Mesothelial cell of epicardium (in vitro differentiated cells): ENCODE measurements around the gene SPEG. TPM values are rescaled to one million over a fixed set of nuclear protein-coding genes. Genes with fewer than 3 reads are reported as not detected.

Experiments used
- DNase-seq, 2 experiments: peaks; one replicate each; pipeline ENCODE4 v3.0.0; 2021; ENCODE audit warnings: low spot score in 2 of 2; ENCODE audit not compliant: unreplicated experiment in 2 of 2
- H3K27ac Mint-ChIP-seq: 2 replicates; pipeline ENCODE4 v1.8.0; 2021; ENCODE audit warnings: mixed read lengths
- H3K27me3 Mint-ChIP-seq: 2 replicates; pipeline ENCODE4 v1.8.0; 2021; ENCODE audit warnings: low read depth, mixed read lengths
- H3K36me3 Mint-ChIP-seq: 2 replicates; pipeline ENCODE4 v1.8.0; 2021; ENCODE audit warnings: mixed read lengths
- H3K4me1 Mint-ChIP-seq: 2 replicates; pipeline ENCODE4 v1.8.0; 2021; ENCODE audit warnings: mixed read lengths
- H3K4me3 Mint-ChIP-seq: 2 replicates; pipeline ENCODE4 v1.8.0; 2021; ENCODE audit warnings: mild to moderate bottlenecking, moderate library complexity, mixed read lengths
- H3K9me3 Mint-ChIP-seq: 2 replicates; pipeline ENCODE4 v1.8.0; 2021; ENCODE audit warnings: mixed read lengths
- total RNA-seq: library from RNA; stranded (reverse); gene quantifications from 3 replicates; pipeline ENCODE4 v1.2.1, GENCODE V29; 2021
- TF ChIP-seq, protein P1 (sequence below): fragments of 200-600 bp; sonication (generic); IDR thresholded peaks from one replicate; pipeline ENCODE4 v1.5.0; 2021; ENCODE audit warnings: antibody characterized with exemption; ENCODE audit not compliant: unreplicated experiment

The SPEG gene
- 95.4 to 97.7 TPM (median 97.7 TPM) in 3 replicates for total RNA-seq

DNA sequence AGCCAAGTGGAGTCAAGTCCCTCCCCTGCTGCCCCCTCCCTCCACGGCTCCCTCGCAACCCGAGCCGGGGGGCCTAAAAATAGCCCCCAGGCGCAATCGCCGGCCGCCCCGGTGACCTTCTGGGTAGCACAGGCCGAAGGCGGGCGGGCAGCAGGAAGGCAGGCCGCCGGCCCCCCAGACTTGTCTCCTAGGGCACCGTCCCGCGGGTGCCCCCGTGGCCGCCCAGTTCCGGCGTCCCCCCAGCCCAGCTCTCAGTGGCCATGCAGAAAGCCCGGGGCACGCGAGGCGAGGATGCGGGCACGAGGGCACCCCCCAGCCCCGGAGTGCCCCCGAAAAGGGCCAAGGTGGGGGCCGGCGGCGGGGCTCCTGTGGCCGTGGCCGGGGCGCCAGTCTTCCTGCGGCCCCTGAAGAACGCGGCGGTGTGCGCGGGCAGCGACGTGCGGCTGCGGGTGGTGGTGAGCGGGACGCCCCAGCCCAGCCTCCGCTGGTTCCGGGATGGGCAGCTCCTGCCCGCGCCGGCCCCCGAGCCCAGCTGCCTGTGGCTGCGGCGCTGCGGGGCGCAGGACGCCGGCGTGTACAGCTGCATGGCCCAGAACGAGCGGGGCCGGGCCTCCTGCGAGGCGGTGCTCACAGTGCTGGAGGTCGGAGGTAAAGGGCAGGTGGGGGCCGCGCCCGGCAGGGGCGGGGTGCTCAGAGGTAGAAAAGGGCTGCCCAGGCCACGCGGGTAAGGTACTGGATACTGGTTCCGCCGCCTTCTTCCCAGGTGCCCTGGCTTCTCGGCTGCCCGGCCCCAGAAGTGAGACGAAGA is at the start of gene SPEG:
Gene SPEG, plus strand, starts transcription at position 126 of the 808 bp plus-strand sequence. Its CDS starts 135 bp downstream, at position 261.
- Mint-ChIP-seq H3K4me3 (peak within 1 kb of the TSS; percentile 15), H3K4me1 (peaks cover 5% of the 10 kb centered on the region), H3K36me3 (no peaks in the 10 kb centered on the region), H3K9me3 (no peaks in the 10 kb centered on the region), H3K27ac (no peak within 1 kb of the TSS), H3K27me3 (peaks cover 5% of the 10 kb centered on the region)
- TF ChIP-seq, protein P1, sequence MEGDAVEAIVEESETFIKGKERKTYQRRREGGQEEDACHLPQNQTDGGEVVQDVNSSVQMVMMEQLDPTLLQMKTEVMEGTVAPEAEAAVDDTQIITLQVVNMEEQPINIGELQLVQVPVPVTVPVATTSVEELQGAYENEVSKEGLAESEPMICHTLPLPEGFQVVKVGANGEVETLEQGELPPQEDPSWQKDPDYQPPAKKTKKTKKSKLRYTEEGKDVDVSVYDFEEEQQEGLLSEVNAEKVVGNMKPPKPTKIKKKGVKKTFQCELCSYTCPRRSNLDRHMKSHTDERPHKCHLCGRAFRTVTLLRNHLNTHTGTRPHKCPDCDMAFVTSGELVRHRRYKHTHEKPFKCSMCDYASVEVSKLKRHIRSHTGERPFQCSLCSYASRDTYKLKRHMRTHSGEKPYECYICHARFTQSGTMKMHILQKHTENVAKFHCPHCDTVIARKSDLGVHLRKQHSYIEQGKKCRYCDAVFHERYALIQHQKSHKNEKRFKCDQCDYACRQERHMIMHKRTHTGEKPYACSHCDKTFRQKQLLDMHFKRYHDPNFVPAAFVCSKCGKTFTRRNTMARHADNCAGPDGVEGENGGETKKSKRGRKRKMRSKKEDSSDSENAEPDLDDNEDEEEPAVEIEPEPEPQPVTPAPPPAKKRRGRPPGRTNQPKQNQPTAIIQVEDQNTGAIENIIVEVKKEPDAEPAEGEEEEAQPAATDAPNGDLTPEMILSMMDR: no peak
- no peak for DNase-seq

DNA sequence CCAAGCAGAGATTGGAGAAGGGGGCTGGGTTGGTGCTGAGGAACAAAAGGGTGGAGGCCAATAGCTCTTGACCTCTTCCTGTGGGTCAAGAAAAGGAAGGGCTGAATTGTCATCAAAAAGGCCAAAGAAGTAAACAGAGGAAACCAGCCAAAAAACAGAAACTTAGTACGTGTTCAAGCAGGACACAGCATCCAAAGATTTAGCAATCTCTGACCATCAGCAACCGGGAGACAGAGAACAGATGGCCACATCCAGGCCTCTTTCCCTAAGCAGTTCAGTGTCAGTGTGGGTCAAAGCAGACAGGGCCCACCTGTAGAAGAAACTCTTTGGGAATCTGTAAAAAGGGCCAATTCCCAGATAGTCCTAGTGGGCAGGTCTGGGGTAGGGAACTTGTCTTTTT is 49.8 kb upstream of the SPEG start:
- peak overlapping the region; percentile 22 for H3K4me3 Mint-ChIP-seq
- H3K27ac Mint-ChIP-seq: no peak overlapping the region
- H3K9me3 Mint-ChIP-seq: no peaks in the 10 kb centered on the region
- H3K4me1 Mint-ChIP-seq: peaks cover 12% of the 10 kb centered on the region
- DNase-seq: no peak
- H3K27me3 Mint-ChIP-seq: no peaks in the 10 kb centered on the region
- H3K36me3 Mint-ChIP-seq: peaks cover 27% of the 10 kb centered on the region
- TF ChIP-seq, protein P1: no peak

DNA sequence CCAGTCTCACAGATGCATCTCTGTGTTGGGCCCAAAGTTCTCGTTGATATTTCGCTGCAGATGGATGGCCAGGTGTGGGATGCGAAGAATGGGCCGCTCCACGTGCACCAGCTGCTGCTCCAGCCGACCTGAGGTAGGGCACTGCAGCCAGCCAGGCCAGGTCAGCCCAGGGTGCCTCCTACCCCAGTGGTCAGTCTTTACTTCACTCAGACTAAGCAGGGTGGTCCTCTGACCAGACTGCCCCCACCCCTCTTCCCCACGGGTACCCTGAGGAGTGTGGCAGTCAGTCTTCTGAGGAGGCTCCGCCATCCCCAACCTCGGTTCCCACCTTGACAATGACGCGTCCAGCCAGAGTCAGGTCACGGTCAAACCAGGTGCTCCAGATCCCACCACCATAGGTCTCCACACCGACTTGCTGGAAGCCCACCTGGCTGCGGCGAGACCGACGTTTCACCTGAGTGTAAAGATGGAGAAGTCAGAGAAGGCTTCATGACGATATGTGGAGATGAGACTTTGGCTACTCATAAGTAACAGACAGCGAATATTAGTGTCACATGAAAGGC is 48.6 kb upstream of the SPEG start:
- TF ChIP-seq, protein P1: no peak
- H3K27ac Mint-ChIP-seq: no peak overlapping the region
- peak overlapping the region; percentile 88 for H3K4me3 Mint-ChIP-seq
- peaks cover 2% of the 10 kb centered on the region for H3K9me3 Mint-ChIP-seq
- no peak for DNase-seq
- peaks cover 12% of the 10 kb centered on the region for H3K4me1 Mint-ChIP-seq
- H3K27me3 Mint-ChIP-seq: no peaks in the 10 kb centered on the region
- peaks cover 23% of the 10 kb centered on the region for H3K36me3 Mint-ChIP-seq

DNA sequence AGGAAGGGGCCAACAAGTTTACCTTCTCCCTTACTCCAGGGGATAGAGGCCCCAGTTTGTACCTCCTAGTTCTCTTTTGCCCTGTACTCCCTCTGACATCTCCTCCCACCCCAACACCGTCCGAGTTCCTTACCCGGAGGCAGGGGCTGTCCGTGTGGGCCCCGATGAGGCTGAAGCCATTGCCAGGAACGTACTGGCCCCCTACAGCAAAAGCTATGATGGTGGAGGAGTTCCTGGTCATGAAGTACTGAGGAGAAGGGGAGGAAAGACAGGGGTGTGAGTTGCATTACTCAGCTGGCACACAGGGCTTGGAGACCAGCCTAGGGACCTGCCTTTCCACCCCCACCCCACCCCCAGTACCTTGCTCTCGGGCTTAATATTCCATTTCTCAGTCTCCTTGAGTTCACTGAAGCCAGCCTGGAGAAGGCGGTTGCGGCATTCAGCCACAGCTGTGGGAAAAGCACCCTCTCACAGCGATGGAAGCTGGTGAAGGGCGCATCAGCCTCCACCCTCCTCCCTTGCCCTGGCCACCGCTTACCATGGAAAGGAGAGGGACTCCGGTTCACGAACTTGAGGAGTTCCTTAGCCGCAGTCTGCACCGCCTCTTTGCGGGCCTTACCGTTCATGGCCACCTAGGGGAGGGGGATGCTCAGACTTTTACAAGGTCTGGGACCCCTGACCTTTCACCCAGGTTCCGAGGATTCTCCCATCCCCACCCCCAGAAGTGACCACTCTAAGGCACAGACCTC is 47.9 kb upstream of the SPEG start:
- H3K4me1 Mint-ChIP-seq: peaks cover 12% of the 10 kb centered on the region
- H3K4me3 Mint-ChIP-seq: peak overlapping the region; percentile 88
- H3K36me3 Mint-ChIP-seq: peaks cover 16% of the 10 kb centered on the region
- no peak for DNase-seq
- H3K27me3 Mint-ChIP-seq: no peaks in the 10 kb centered on the region
- H3K27ac Mint-ChIP-seq: peak overlapping the region; percentile 95
- H3K9me3 Mint-ChIP-seq: peaks cover 5% of the 10 kb centered on the region
- TF ChIP-seq, protein P1: no peak

DNA sequence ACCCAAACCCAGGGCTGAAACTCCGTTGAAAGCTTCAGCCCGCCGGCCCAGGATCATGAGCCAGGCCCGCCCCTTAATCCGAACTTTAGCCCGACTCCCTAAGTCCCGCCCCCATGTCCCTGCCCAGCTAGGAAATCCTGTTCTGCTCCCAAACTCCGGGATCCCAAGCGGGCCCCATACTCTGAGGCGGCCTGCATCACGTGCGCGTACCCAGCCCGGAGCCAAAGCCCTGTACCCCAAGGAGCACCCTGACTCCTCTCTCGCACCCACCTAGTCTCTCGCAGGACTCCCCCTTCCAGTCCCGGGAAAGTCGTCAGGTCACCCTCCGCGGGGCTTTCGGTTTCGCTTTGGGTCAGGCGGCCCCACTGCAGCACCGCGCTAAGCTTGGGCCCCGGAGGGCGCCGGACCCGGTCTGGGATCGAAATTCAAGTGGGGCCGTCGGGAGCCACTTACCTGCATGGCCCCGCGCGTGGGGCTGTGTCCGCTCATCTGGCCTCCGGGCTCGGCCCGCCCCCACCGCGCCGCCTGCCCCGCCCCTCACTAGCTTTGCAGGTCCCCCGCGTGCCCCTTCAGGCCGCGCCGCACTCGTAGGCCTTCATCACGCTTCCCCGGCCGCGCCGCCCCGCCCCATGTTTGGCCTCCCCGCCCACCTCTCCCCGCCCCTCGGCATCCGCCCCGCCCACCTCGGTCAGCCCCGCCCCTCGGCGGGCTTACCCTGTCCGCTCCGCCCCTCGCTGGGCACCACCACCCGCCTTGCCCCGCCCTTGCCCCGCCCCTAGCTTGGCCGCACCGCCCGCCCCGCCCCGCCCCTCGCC is 47.1 kb upstream of the SPEG start, which contains the start of gene DNPEP:
Gene DNPEP, minus strand, starts transcription at position 607 of the 815 bp plus-strand sequence. Its CDS starts 118 bp downstream, at position 489.
- H3K9me3 Mint-ChIP-seq: peaks cover 5% of the 10 kb centered on the region
- peak; percentile 97 for DNase-seq

More for the DNA sequence above, 47.1 kb upstream of the SPEG start, which contains the start of gene DNPEP:
- H3K36me3 Mint-ChIP-seq: peaks cover 12% of the 10 kb centered on the region
- no peaks in the 10 kb centered on the region for H3K27me3 Mint-ChIP-seq
- peak within 1 kb of the TSS; percentile 88 for H3K4me3 Mint-ChIP-seq
- TF ChIP-seq, protein P1: no peak
- H3K27ac Mint-ChIP-seq: peak within 1 kb of the TSS; percentile 95
- H3K4me1 Mint-ChIP-seq: peaks cover 12% of the 10 kb centered on the region
